CD4-positive, alpha-beta T cell (primary cell): ENCODE data around the gene AMFR. TPM values are rescaled to one million over a fixed set of nuclear protein-coding genes. Genes with fewer than 3 reads are reported as not detected.
A peak's percentile ranks its signal among the peaks of the same experiment; 100 is the strongest.

Source experiments
- ATAC-seq: fragments of 200-7000 bp; cut with Tn5 transposase; one replicate; pipeline ENCODE4 v1.10.0; 2022; ENCODE audit warnings: mild to moderate bottlenecking; ENCODE audit not compliant: poor library complexity
- CTCF ChIA-PET: fragments of 350-600 bp; sonication (Branson Sonifier 250); formaldehyde crosslinking; loops from one replicate; lab custom pipeline; 2021; ENCODE audit warnings: antibody characterized with exemption, inconsistent platforms; lab: Charles Lee
- POLR2A ChIA-PET: fragments of 350-600 bp; sonication (Branson Sonifier 250); formaldehyde crosslinking; loops from one replicate; lab custom pipeline; 2021; ENCODE audit warnings: antibody characterized with exemption, inconsistent platforms; lab: Charles Lee
- DNase-seq, 14 experiments: peaks; one replicate each; pipeline ENCODE4 v3.0.0-alpha.2; 2013 to 2020; ENCODE audit warnings: mixed read lengths in 2 of 14
- H3K27ac ChIP-seq, 2 donors: one replicate each; pipeline versions ENCODE4 v1.5.1 to v1.7.0; 2013; ENCODE audit warnings: low read length in 2 of 2, low read depth in 1 of 2, mild to moderate bottlenecking in 1 of 2
- H3K27me3 ChIP-seq, 2 experiments: 1 replicate in 1 of 2; 2 replicates in 1 of 2; pipeline versions ENCODE4 v1.6.1 to v1.7.0; 2013; ENCODE audit warnings: low read length in 2 of 2, control low read depth in 1 of 2, mild to moderate bottlenecking in 1 of 2, moderate library complexity in 1 of 2; ENCODE audit not compliant: insufficient read depth in 2 of 2, control insufficient read depth in 1 of 2
- H3K36me3 ChIP-seq: one replicate; pipeline ENCODE4 v1.6.1; 2013; ENCODE audit warnings: low read length, control low read depth; ENCODE audit not compliant: insufficient read depth
- H3K4me1 ChIP-seq: one replicate; pipeline ENCODE4 v1.6.1; 2013; ENCODE audit warnings: low read length, control low read depth; ENCODE audit not compliant: insufficient read depth
- H3K4me3 ChIP-seq: one replicate; pipeline ENCODE4 v1.5.1; 2013; ENCODE audit warnings: mild to moderate bottlenecking, low read length, moderate library complexity
- H3K9me3 ChIP-seq, 2 experiments: 1 replicate in 1 of 2; 2 replicates in 1 of 2; pipeline versions ENCODE4 v1.6.1 to v1.7.0; 2013; ENCODE audit warnings: low read length in 2 of 2, mild to moderate bottlenecking in 2 of 2, control low read depth in 1 of 2, moderate library complexity in 1 of 2; ENCODE audit not compliant: control insufficient read depth in 1 of 2, insufficient read depth in 1 of 2
- H3K27ac Mint-ChIP-seq: one replicate; pipeline ENCODE4 v1.8.0; 2020; ENCODE audit warnings: mixed read lengths
- H3K27me3 Mint-ChIP-seq: one replicate; pipeline ENCODE4 v1.8.0; 2021; ENCODE audit warnings: mixed read lengths
- H3K36me3 Mint-ChIP-seq: one replicate; pipeline ENCODE4 v1.8.0; 2021; ENCODE audit warnings: low read depth, mixed read lengths
- H3K4me1 Mint-ChIP-seq: one replicate; pipeline ENCODE4 v1.8.0; 2021; ENCODE audit warnings: low read depth, mixed read lengths
- H3K4me3 Mint-ChIP-seq: one replicate; pipeline ENCODE4 v1.8.0; 2020; ENCODE audit warnings: mild to moderate bottlenecking, mixed read lengths
- H3K9me3 Mint-ChIP-seq: one replicate; pipeline ENCODE4 v1.8.0; 2020; ENCODE audit warnings: mixed read lengths
- CTCF ChIP-seq: fragments of 200-600 bp; IDR thresholded peaks from one replicate; pipeline ENCODE4 v1.8.0; 2022; ENCODE audit warnings: antibody characterized with exemption, mild to moderate bottlenecking
- intact Hi-C, 2 experiments: fragments of 100-400 bp; cut with DNase I in 1 of 2; cut with micrococcal nuclease in 1 of 2; formaldehyde crosslinking; loops; one replicate each; pipeline versions ENCODE4 v1.15.1 to v1.9.0; 2023 to 2025; cut with DNase I, micrococcal nuclease
- polyA plus RNA-seq, 2 donors: library from polyadenylated mRNA; unstranded; fragments of 120-200 nt; gene quantifications; one replicate each; pipeline ENCODE4 v1.2.1, GENCODE V29; 2013
- total RNA-seq, 174 experiments: library from RNA in 2 of 174; stranded (reverse) in 2 of 174; gene quantifications; one replicate each; pipeline ENCODE4 v1.2.3 and lab custom pipeline; 2021 to 2026

AMFR gene
- 10 to 100 TPM; 79.2 to 83.8 TPM for total RNA-seq
- 40.3 TPM for polyA plus RNA-seq (2013, experiment 1 of 2)
- 42.9 TPM for polyA plus RNA-seq (2013, experiment 2 of 2)
- 57.7 to 201 (median 109) reads per million in 172 experiments for total RNA-seq (lab: John Stamatoyannopoulos, UW)

GRCh38 chr16:56425439-56425832 lies at the start of gene AMFR:
Gene AMFR (minus strand): TSS chr16:56425545. CDS start chr16:56425327, 218 bp downstream.
- Mint-ChIP-seq H3K27me3 (no peaks in the 10 kb centered on the region), H3K4me1 (peaks cover 40% of the 10 kb centered on the region), H3K9me3 (no peaks in the 10 kb centered on the region), H3K27ac (peak within 1 kb of the TSS; percentile 89), H3K4me3 (peak within 1 kb of the TSS; percentile 98), H3K36me3 (peaks cover 19% of the 10 kb centered on the region)
- H3K27ac ChIP-seq: no peak within 1 kb of the TSS
- ChIA-PET POLR2A (interaction anchor here (1.2 kb wide), 1 partner anchor 26 kb away, joined by 4 read pairs; the partner anchor contains the start of genes NUDT21 and OGFOD1), CTCF (no interaction called here)
- peak within 1 kb of the TSS; percentile 66 for H3K4me3 ChIP-seq
- peaks cover 21% of the 10 kb centered on the region for H3K4me1 ChIP-seq
- no peaks in the 10 kb centered on the region for H3K27me3 ChIP-seq
- no peaks in the 10 kb centered on the region for H3K9me3 ChIP-seq
- H3K36me3 ChIP-seq: peaks cover under 1% of the 10 kb centered on the region
- DNase-seq (peak; percentile 19 to 94 (median 58)), ATAC-seq (peak; percentile 94)
- TF ChIP-seq CTCF: no peak
- intact Hi-C loops: loop anchor here in 1 of 2 experiments (10.0 kb wide), 2 partner anchors 231 to 279 kb away; partner anchors contain the start of gene GNAO1

- DNase-seq (no peak), ATAC-seq (no peak)
- no peak for TF ChIP-seq CTCF
- H3K27ac ChIP-seq: no peak overlapping the region
- intact Hi-C loops: no loop called here
- H3K36me3 ChIP-seq: peaks cover 89% of the 10 kb centered on the region
- H3K9me3 ChIP-seq: no peaks in the 10 kb centered on the region
- H3K27me3 Mint-ChIP-seq: no peaks in the 10 kb centered on the region
- H3K36me3 Mint-ChIP-seq: peaks cover 94% of the 10 kb centered on the region
- H3K4me3 Mint-ChIP-seq: no peak overlapping the region
- no peaks in the 10 kb centered on the region for H3K4me1 Mint-ChIP-seq
- H3K27me3 ChIP-seq: no peaks in the 10 kb centered on the region
- ChIA-PET CTCF (no interaction called here), POLR2A (interaction anchor here (0.9 kb wide), 1 partner anchor 9 kb away, joined by 3 read pairs; no protein-coding TSS in a partner anchor)
- no peak overlapping the region for H3K27ac Mint-ChIP-seq
- no peaks in the 10 kb centered on the region for H3K9me3 Mint-ChIP-seq
- no peak overlapping the region for H3K4me3 ChIP-seq
- no peaks in the 10 kb centered on the region for H3K4me1 ChIP-seq
Observed at GRCh38 chr16:56470666-56471065, 45.3 kb upstream of the AMFR start.

- H3K36me3 ChIP-seq: peaks cover 89% of the 10 kb centered on the region
- no peaks in the 10 kb centered on the region for H3K27me3 ChIP-seq
- POLR2A ChIA-PET: interaction anchor here (0.9 kb wide), 1 partner anchor 9 kb away, joined by 3 read pairs; no protein-coding TSS in a partner anchor
- no peaks in the 10 kb centered on the region for H3K9me3 Mint-ChIP-seq
- intact Hi-C loops: no loop called here
- no peak overlapping the region for H3K27ac Mint-ChIP-seq
- H3K27ac ChIP-seq: no peak overlapping the region
- no peaks in the 10 kb centered on the region for H3K4me1 Mint-ChIP-seq
- H3K36me3 Mint-ChIP-seq: peaks cover 94% of the 10 kb centered on the region
- H3K4me3 ChIP-seq: no peak overlapping the region
- H3K27me3 Mint-ChIP-seq: no peaks in the 10 kb centered on the region
- H3K4me3 Mint-ChIP-seq: no peak overlapping the region
- DNase-seq (no peak), ATAC-seq (no peak)
- TF ChIP-seq CTCF: no peak
- H3K9me3 ChIP-seq: no peaks in the 10 kb centered on the region
- H3K4me1 ChIP-seq: no peaks in the 10 kb centered on the region
- CTCF ChIA-PET: no interaction called here
Observed at GRCh38 chr16:56470232-56470631, 44.9 kb upstream of the AMFR start.
